WTC11 (cell line): ENCODE measurements around the gene FCMR. TPM values are rescaled to one million over a fixed set of nuclear protein-coding genes. Genes with fewer than 3 reads are reported as not detected.

Experiments used
- ATAC-seq: fragments of 200-7000 bp; cut with Tn5 transposase; 2 replicates; pipeline ENCODE4 v1.10.0; 2021; ENCODE audit warnings: mild to moderate bottlenecking, moderate library complexity
- CTCF ChIA-PET: fragments of 300-600 bp; sonication (Branson Sonifier 250); formaldehyde crosslinking; loops from one replicate; lab custom pipeline; 2021; ENCODE audit warnings: antibody characterized with exemption; lab: Charles Lee
- POLR2A ChIA-PET: fragments of 350-600 bp; sonication (Branson Sonifier 250); formaldehyde crosslinking; loops from one replicate; lab custom pipeline; 2021; ENCODE audit warnings: antibody characterized with exemption; lab: Charles Lee
- DNase-seq: peaks from one replicate; pipeline ENCODE4 v3.0.0; 2021; ENCODE audit warnings: low spot score
- H3K27ac Mint-ChIP-seq: 2 replicates; pipeline ENCODE4 v1.8.0; 2021; ENCODE audit warnings: mixed read lengths
- H3K27me3 Mint-ChIP-seq: 2 replicates; pipeline ENCODE4 v1.8.0; 2021; ENCODE audit warnings: low read depth, mild to moderate bottlenecking, moderate library complexity, mixed read lengths
- H3K36me3 Mint-ChIP-seq: 2 replicates; pipeline ENCODE4 v1.8.0; 2021; ENCODE audit warnings: mixed read lengths
- H3K4me1 Mint-ChIP-seq: 2 replicates; pipeline ENCODE4 v1.8.0; 2022; ENCODE audit warnings: mixed read lengths
- H3K4me3 Mint-ChIP-seq: 2 replicates; pipeline ENCODE4 v1.8.0; 2021; ENCODE audit warnings: mild to moderate bottlenecking, moderate library complexity, mixed read lengths
- H3K9me3 Mint-ChIP-seq: 2 replicates; pipeline ENCODE4 v1.8.0; 2021; ENCODE audit warnings: mixed read lengths
- ATF1 ChIP-seq: sonication (generic); formaldehyde crosslinking; IDR thresholded peaks from 2 replicates; pipeline ENCODE4 v1.8.1; 2023; ENCODE audit warnings: mild to moderate bottlenecking, moderate library complexity, missing genetic modification reagents
- CTCF ChIP-seq: fragments of 200-600 bp; IDR thresholded peaks from 2 replicates; pipeline ENCODE4 v1.8.0; 2022; ENCODE audit warnings: antibody characterized with exemption
- ERG ChIP-seq: fragments of 250-450 bp; sonication (Bioruptor Pico); IDR thresholded peaks from 2 replicates; pipeline ENCODE4 v1.8.0; 2021; ENCODE audit warnings: mild to moderate bottlenecking
- ETV6 ChIP-seq: sonication (generic); formaldehyde crosslinking; IDR thresholded peaks from 2 replicates; pipeline ENCODE4 v1.8.1; 2022; ENCODE audit warnings: mild to moderate bottlenecking, missing genetic modification reagents
- HMGXB4 ChIP-seq: sonication (generic); formaldehyde crosslinking; IDR thresholded peaks from 2 replicates; pipeline ENCODE4 v1.8.1; 2023; ENCODE audit warnings: mild to moderate bottlenecking, moderate library complexity, missing genetic modification reagents
- IRF1 ChIP-seq: sonication (generic); formaldehyde crosslinking; IDR thresholded peaks from 2 replicates; pipeline ENCODE4 v1.8.0; 2023; ENCODE audit warnings: missing genetic modification reagents
- JAZF1 ChIP-seq: fragments of 250-450 bp; sonication (Bioruptor Pico); IDR thresholded peaks from 2 replicates; pipeline ENCODE4 v1.9.0; 2021; ENCODE audit warnings: moderate library complexity, mild to moderate bottlenecking, inconsistent platforms
- KAT7 ChIP-seq: sonication (generic); formaldehyde crosslinking; IDR thresholded peaks from 2 replicates; pipeline ENCODE4 v1.8.1; 2023; ENCODE audit warnings: missing genetic modification reagents, mild to moderate bottlenecking, borderline replicate concordance
- MXD4 ChIP-seq: fragments of 250-450 bp; sonication (Bioruptor Pico); IDR thresholded peaks from 2 replicates; pipeline ENCODE4 v1.8.0; 2021; ENCODE audit warnings: mild to moderate bottlenecking, moderate library complexity, borderline replicate concordance
- NFYB ChIP-seq: sonication (generic); formaldehyde crosslinking; conservative IDR thresholded peaks from 2 replicates; pipeline ENCODE4 v1.8.0; 2022; ENCODE audit warnings: low read depth, missing genetic modification reagents
- NR3C1 ChIP-seq: sonication (generic); formaldehyde crosslinking; conservative IDR thresholded peaks from 2 replicates; pipeline ENCODE4 v1.8.1; 2023; ENCODE audit warnings: low read depth, mild to moderate bottlenecking, missing genetic modification reagents
- PRRX2 ChIP-seq: fragments of 250-450 bp; sonication (Bioruptor Pico); IDR thresholded peaks from 2 replicates; pipeline ENCODE4 v1.8.0; 2021; ENCODE audit warnings: mild to moderate bottlenecking
- RORB ChIP-seq: fragments of 250-450 bp; sonication (Bioruptor Pico); IDR thresholded peaks from 2 replicates; pipeline ENCODE4 v1.9.0; 2021; ENCODE audit warnings: mild to moderate bottlenecking
- TEAD1 ChIP-seq: sonication (generic); formaldehyde crosslinking; IDR thresholded peaks from 2 replicates; pipeline ENCODE4 v1.8.0; 2022; ENCODE audit warnings: mild to moderate bottlenecking, missing genetic modification reagents
- TEAD4 ChIP-seq: sonication (generic); formaldehyde crosslinking; IDR thresholded peaks from 2 replicates; pipeline ENCODE4 v1.8.0; 2022; ENCODE audit warnings: mild to moderate bottlenecking, missing genetic modification reagents
- ZBTB21 ChIP-seq: sonication (generic); formaldehyde crosslinking; IDR thresholded peaks from 2 replicates; pipeline ENCODE4 v1.8.1; 2023; ENCODE audit warnings: mild to moderate bottlenecking, missing genetic modification reagents, borderline replicate concordance
- ZNF121 ChIP-seq: sonication (generic); formaldehyde crosslinking; IDR thresholded peaks from 2 replicates; pipeline ENCODE4 v1.8.0; 2023; ENCODE audit warnings: missing genetic modification reagents
- ZNF219 ChIP-seq: sonication (generic); formaldehyde crosslinking; IDR thresholded peaks from 2 replicates; pipeline ENCODE4 v1.8.0; 2023; ENCODE audit warnings: missing genetic modification reagents, mild to moderate bottlenecking, borderline replicate concordance
- ZNF232 ChIP-seq: sonication (generic); formaldehyde crosslinking; IDR thresholded peaks from 2 replicates; pipeline ENCODE4 v1.8.0; 2022; ENCODE audit warnings: mild to moderate bottlenecking, missing genetic modification reagents
- ZNF396 ChIP-seq: fragments of 250-450 bp; sonication (Bioruptor Pico); IDR thresholded peaks from 2 replicates; pipeline ENCODE4 v1.8.0; 2021; ENCODE audit warnings: mild to moderate bottlenecking, moderate library complexity, borderline replicate concordance
- ZNF423 ChIP-seq: fragments of 250-450 bp; sonication (Bioruptor Pico); IDR thresholded peaks from 2 replicates; pipeline ENCODE4 v2.1.2; 2022; ENCODE audit warnings: mild to moderate bottlenecking, moderate library complexity
- ZNF512 ChIP-seq: sonication (generic); formaldehyde crosslinking; IDR thresholded peaks from 2 replicates; pipeline ENCODE4 v1.8.1; 2022; ENCODE audit warnings: missing genetic modification reagents, borderline replicate concordance
- total RNA-seq: library from RNA; stranded (reverse); gene quantifications from 3 replicates; pipeline ENCODE4 v1.2.3, GENCODE V29; 2021

The FCMR gene
- total RNA-seq, 1 experiment from 2014 or later = 1.0 TPM

GRCh38 chr1:206908038-206908437 is 13.7 kb downstream of the FCMR start:
- POLR2A ChIA-PET = no interaction called here
- no peak overlapping the region for H3K27ac Mint-ChIP-seq
- H3K4me3 Mint-ChIP-seq = peak overlapping the region; percentile 38
- DNase-seq = no peak
- ATAC-seq = no peak
- H3K36me3 Mint-ChIP-seq = no peaks in the 10 kb centered on the region
- H3K27me3 Mint-ChIP-seq = peaks cover 51% of the 10 kb centered on the region
- CTCF ChIA-PET = interaction anchor here (1.0 to 3.4 kb wide), 12 partner anchors 12 to 277 kb away, joined by 3 to 26 read pairs (median 10); no protein-coding TSS in a partner anchor
- H3K9me3 Mint-ChIP-seq = no peaks in the 10 kb centered on the region
- TF ChIP-seq TEAD1 (CRISPR knock-in tag) (no peak), NR3C1 (CRISPR knock-in tag) (no peak), ZNF423 (CRISPR knock-in tag) (no peak), RORB (CRISPR knock-in tag) (no peak), ZBTB21 (CRISPR knock-in tag) (no peak), ZNF219 (CRISPR knock-in tag) (no peak), CTCF (no peak), ZNF121 (CRISPR knock-in tag) (no peak), KAT7 (CRISPR knock-in tag) (no peak), ZNF232 (no peak), ZNF512 (CRISPR knock-in tag) (no peak), PRRX2 (CRISPR knock-in tag) (no peak), MXD4 (CRISPR knock-in tag) (no peak), NFYB (CRISPR knock-in tag) (no peak), JAZF1 (CRISPR knock-in tag) (no peak)
- peaks cover 12% of the 10 kb centered on the region for H3K4me1 Mint-ChIP-seq

- ChIA-PET CTCF (interaction anchor here (0.6 to 3.4 kb wide), 16 partner anchors 12 to 372 kb away, joined by 3 to 26 read pairs (median 3); partner anchors contain the start of gene IL20), POLR2A (no interaction called here)
- Mint-ChIP-seq H3K27ac (no peak overlapping the region), H3K9me3 (no peaks in the 10 kb centered on the region), H3K4me1 (peaks cover 12% of the 10 kb centered on the region)
- no peak for TF ChIP-seq IRF1 (CRISPR knock-in tag)
- no peak for TF ChIP-seq ATF1
- no peak for TF ChIP-seq TEAD4 (CRISPR knock-in tag)
- no peak for TF ChIP-seq ZNF396 (CRISPR knock-in tag)
- no peak for TF ChIP-seq ERG (CRISPR knock-in tag)
- peak; percentile 14; the same call in 1 of the 2 replicates for TF ChIP-seq HMGXB4
- TF ChIP-seq ETV6 = 0 out of 2 replicates have a peak, but pooled peaks have one; percentile 43
- peak; percentile 48; the same call in 1 of the 2 replicates for TF ChIP-seq CTCF
- TF ChIP-seq, all 79 proteins: peak for 3
- DNase-seq = peak; percentile 77
- H3K27me3 Mint-ChIP-seq = peaks cover 51% of the 10 kb centered on the region
- ATAC-seq = peak; percentile 41
- H3K4me3 Mint-ChIP-seq = peak overlapping the region; percentile 38; the same call in 1 of the 2 replicates
- no peaks in the 10 kb centered on the region for H3K36me3 Mint-ChIP-seq
These were observed 14.3 kb downstream of the FCMR start for GRCh38 chr1:206907304-206907991.
